ENCODE results near the gene CDH8. TPM values are rescaled to one million over a fixed set of nuclear protein-coding genes. Genes with fewer than 3 reads are reported as not detected.

Gene CDH8
- total RNA-seq, 1 experiment from 2014 or later, result 3.0 TPM

DNA sequence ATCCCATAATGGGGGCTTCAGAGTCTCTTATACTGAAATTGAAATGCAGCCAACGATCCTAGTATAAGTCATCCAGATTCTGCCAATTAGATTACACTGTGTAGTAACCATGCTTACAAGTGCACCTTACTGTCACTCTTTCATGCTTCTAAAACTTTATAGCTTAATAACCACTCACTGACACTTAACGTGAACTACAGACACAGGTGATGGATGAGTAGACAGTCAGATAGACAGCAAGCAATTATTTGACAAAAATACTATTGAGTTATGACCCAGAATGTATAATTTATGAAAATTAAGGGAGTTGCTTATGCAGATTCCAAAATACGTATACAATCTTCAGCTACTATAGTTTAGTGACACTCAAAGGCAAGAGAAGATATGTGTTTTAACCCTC lies 6.3 kb downstream of the CDH8 start:
- DNase-seq (ENCODE audit: low read depth), result no peak

DNA sequence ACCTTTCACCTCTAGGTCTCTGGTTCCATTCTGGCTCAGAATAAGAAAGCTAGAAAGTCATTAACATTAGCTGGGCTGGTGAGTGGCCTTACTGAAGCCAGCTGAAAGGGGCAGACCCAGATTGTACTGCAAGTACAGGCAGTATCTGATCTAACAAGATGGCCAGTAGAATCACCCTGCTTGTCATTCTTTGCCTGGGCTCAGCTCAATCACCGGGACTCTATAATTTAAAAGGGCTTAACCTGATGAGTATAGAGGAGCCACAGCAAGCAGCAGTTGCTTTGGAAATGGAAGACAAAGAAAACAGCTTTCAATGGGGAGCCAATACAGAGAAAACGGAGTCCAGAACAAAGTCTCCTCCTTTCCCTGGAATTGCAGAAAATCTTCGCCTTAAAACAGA lies 13.6 kb downstream of the CDH8 start:
- DNase-seq (ENCODE audit: low read depth), result no peak

- no peak for DNase-seq (ENCODE audit: low read depth)
These were observed 15.1 kb downstream of the CDH8 start for GRCh38 chr16:62021161-62021581.

DNA sequence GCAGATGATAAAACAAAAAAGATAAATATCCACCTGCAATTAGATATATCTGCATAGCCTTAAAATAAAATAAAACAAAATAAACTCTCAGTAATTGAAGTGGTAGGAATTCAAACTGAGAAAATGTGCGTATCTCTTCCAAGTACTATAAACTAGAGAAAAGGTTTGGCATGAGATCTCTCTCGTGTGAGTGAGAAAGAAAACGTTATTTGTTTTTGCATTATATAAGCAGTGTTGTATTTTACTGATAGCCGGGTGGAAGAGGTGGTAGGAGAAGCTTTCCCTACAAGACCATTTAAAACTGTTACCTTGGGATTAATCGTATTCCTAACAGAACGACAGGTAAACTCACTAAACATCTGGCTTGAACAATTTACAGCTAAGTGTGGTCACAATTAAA lies 15.6 kb downstream of the CDH8 start:
- no peak for DNase-seq (ENCODE audit: low read depth)

DNA sequence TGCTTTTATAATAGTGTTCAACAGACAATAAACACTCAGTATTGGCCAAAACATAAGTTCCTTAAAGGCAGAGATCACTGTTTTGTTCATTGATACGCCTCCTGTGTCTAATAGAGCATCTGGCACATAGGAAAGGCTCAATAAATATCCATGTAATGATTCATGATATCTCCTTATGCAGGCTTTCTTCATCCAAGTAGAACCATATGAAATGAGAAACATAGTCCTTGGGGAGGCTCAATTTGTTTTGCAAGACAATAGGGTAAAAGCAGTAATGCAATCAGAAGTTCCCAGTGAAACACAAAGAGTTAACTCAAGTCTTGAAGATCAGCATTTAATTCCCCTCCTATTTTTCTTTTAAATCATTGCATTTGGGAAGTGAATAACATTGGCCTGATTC lies 16.4 kb downstream of the CDH8 start:
- DNase-seq (ENCODE audit: low read depth), result no peak

GRCh38 chr16:62018301-62019060 lies 17.8 kb downstream of the CDH8 start:
- no peak for DNase-seq (ENCODE audit: low read depth)

- DNase-seq (ENCODE audit: low read depth), result no peak
These were observed 21.8 kb downstream of the CDH8 start for GRCh38 chr16:62014319-62014923.

- no peak for DNase-seq (ENCODE audit: low read depth)
These were observed 26.1 kb downstream of the CDH8 start for GRCh38 chr16:62010186-62010585.

DNA sequence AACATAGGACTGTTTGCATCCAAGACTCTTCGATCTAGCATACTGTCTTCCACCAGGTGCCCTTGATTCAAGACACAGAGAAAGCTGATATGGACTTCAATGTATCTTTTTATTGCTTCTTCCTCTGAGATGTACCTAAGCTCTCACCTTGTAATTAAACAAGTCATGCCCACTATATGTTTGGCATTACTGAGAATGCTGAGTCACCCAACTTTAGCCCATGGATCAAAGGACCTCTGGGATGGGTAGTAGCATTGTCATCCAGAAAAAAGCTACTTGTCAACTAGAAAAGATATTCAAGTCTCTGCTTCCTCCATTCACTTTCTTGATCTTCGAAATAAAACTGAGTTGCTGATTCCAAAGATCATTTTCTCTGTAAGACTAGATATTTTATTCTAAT lies 37.8 kb downstream of the CDH8 start:
- no peak for DNase-seq (ENCODE audit: low read depth)

DNA sequence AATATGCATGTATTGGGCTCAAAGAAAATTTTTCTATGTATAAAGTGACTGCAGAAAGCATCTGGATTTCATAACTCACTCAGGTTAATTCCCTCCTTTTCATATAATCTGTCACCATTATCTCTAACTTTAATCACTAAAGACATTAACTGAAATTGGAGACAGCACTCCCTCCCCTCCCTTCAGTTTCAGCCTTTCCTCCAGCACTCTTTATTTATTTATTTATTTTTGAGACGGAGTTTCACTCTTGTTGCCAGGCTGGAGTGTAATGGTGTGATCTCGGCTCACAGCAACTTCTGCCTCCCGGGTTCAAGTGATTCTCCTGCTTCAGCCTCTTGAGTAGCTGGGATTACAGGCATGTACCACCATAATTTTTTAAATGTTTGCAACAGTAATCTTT lies 43.1 kb downstream of the CDH8 start:
- DNase-seq (ENCODE audit: low read depth), result no peak

- no peak for DNase-seq (ENCODE audit: low read depth)
These were observed 48.7 kb downstream of the CDH8 start for GRCh38 chr16:61987474-61988012.

- no peak for DNase-seq (ENCODE audit: low read depth)
These were observed 67.2 kb downstream of the CDH8 start for GRCh38 chr16:61969077-61969382.

- no peak for DNase-seq (ENCODE audit: low read depth)
These were observed 67.8 kb downstream of the CDH8 start for GRCh38 chr16:61968242-61969076.

GRCh38 chr16:61957075-61957855 lies 79.0 kb downstream of the CDH8 start:
- no peak for DNase-seq (ENCODE audit: low read depth)

DNA sequence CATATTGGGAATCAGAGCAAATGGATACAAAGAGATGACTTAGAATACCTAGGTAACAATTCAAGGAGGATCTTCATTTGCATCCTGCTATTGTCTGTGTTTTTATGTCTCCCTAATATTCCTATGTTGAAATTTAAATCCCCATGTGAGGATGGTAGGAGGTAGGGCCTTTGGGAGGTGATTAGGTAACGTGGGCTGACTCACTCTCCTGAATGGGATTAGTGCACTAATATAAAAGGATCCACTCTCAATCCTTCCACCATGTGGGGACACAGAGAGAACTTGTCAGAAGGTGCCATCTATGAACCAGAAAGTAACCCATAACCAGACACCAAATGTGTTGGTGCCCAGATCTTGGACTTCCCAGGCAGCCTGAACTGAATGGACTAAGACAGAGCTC lies 83.4 kb downstream of the CDH8 start:
- no peak for DNase-seq (ENCODE audit: low read depth)

DNA sequence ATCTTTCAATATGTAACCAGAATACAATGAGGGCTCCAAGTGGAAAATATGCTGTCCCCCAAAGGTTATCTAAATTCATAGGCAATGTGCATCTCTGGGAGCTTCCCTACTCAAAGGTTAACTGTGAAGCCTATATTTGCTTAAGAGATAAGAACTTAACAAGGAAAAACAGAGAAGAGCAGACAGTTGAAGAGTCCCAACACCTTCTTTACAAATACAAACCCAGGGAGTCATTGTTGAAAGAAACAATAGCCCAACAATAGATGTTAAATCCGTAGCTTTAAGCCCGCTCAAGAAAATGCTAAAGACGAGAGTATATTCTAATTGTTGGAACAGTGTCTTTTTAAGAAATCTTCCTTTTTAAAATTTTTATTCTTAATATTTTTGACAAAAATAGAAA lies 87.8 kb downstream of the CDH8 start:
- DNase-seq (ENCODE audit: low read depth), result no peak

DNA sequence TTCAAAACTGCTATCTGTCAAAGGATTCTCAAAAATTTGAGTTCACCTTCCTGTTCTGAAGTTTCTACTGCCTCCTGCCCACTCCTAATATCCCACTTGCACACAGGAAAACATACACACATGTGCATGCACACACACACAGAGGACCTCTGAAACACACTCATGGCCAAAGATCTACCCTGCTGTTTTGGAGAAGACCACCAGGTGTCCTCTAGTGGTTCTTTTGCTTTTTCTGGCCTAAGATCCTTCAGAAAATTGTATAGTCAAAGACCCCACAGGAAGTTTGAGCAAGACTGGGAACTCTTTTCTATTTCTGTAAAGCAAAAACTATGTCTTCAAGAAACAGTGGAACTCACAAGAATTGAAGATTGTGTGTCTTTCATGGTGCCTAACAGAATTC lies 90.2 kb downstream of the CDH8 start:
- DNase-seq (ENCODE audit: low read depth), result no peak

- no peak for DNase-seq (ENCODE audit: low read depth)
These were observed 90.7 kb downstream of the CDH8 start for GRCh38 chr16:61945511-61945910.

GRCh38 chr16:61944004-61944403 lies 92.2 kb downstream of the CDH8 start:
- no peak for DNase-seq (ENCODE audit: low read depth)

DNA sequence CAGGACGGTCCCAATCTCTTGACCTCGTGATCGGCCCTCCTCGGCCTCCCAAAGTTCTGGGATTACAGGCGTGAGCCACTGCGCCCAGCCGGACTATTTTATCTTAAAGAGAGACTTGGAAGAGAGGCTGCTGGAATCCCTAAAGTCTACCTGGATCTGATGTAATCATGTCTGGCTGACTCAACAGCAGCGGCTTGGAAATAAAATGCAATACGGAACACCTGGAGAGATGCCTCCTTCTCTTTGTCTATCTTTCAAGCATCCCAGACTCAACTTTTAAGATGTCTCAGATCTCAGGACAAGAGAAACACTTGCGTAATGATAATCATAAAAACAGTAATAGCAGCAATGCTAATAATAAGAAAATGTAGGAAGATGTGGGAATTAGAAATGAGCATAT lies 95.6 kb downstream of the CDH8 start:
- DNase-seq (ENCODE audit: low read depth), result no peak

DNA sequence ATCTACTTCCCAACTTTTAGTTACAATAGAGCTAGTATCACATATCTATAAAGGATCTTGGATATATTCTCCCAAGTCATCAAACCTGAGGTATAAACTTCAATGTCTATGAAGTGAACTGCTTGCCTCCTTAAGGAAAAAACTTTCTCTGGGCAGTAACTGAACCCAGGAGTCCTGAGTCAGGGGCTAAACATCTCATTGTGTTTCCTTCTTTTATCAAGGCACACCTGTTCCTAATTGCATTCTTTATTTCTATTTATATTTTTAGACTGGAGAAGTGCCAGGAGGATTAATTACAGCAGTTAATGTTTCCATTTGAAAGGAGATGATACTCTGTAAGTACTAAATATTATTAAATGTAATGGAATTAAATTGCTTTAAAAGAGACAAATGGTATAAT lies 98.6 kb downstream of the CDH8 start:
- DNase-seq (ENCODE audit: low read depth), result peak; percentile 54

DNA sequence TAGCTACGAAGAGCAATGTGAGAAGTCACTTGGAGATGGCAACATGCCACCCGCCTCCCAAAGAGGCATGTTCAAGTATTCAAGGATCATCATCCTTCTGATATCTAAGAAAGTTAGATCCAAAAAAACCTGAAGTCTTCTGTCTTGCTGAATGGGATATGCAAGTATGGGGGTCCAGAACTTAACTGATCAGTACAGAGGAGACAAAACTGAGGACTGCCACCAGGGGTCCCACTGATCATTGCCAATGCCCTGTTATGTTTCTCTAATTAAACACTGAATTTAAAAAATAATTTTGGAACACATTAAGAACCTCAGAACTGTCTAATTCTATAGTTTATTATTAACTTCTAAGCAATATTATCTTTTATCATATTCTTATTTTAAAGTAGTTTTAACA lies 99.7 kb downstream of the CDH8 start:
- DNase-seq (ENCODE audit: low read depth), result no peak
